ENCODE measurements around the gene NEMP2.
"Not testable (repeated sequence)": the region's sequence is repeated elsewhere in the genome, so short reads cannot be mapped to it uniquely, and the experiment has no call there.

NEMP2 gene

GRCh38 chr2:190499273-190499672, 35.2 kb downstream of the NEMP2 start:
- H3K36me3 ChIP-seq (ENCODE audit: insufficient read depth, low read length) = peaks cover 13% of the 10 kb centered on the region; the same call in 1 of the 2 replicates
- H3K9ac ChIP-seq (ENCODE audit: low read length) = no peak overlapping the region
- H3K4me2 ChIP-seq (ENCODE audit: low read length) = no peak overlapping the region
- no peaks in the 10 kb centered on the region for H3K9me3 ChIP-seq (ENCODE audit: low read length)
- H3K27me3 ChIP-seq (ENCODE audit: insufficient read depth, low read length) = no peaks in the 10 kb centered on the region
- no peaks in the 10 kb centered on the region for H3K4me1 ChIP-seq (ENCODE audit: insufficient read depth, low read length, severe bottlenecking)
- H3F3A ChIP-seq (ENCODE audit: insufficient read depth, low read length) = no peaks in the 10 kb centered on the region
- no peaks in the 10 kb centered on the region for H3K9me2 ChIP-seq (ENCODE audit: low read depth, low read length)
- H2AFZ ChIP-seq (ENCODE audit: low read length) = no peak overlapping the region
- no peaks in the 10 kb centered on the region for H3K79me2 ChIP-seq (ENCODE audit: insufficient read depth, low read length)
- no peak for TF ChIP-seq EZH2 (IDR thresholded peaks at IDR 0.05; ENCODE audit: borderline replicate concordance, low read length)
- no peak overlapping the region for H3K4me3 ChIP-seq (ENCODE audit: low read depth, low read length, poor library complexity, severe bottlenecking)
- H4K20me1 ChIP-seq (ENCODE audit: insufficient read depth, low read length) = no peaks in the 10 kb centered on the region
- no peak overlapping the region for H3K27ac ChIP-seq (ENCODE audit: low read depth, low read length, poor library complexity, severe bottlenecking)

DNA sequence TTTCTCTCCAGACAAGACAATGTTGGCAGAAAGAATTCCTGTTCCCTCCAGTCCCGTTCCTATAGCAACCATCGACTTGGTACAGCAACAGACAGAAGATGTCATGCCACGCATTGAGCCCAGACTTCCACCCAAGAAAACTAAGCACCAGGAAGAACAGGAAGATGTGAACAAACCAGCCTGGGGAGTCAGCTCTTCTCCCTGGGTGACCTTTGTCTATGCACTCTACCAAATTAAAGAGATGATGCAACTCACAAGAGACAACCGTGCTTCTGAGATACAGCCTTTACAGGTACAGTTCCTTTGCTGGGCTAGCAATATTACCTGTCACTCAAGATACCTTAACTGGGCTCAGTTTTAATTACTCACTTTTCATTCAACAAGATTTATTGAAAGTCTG, 37.1 kb downstream of the NEMP2 start:
- Histone ChIP-seq H3K9ac (ENCODE audit: low read length) (no peak overlapping the region), H3K27me3 (ENCODE audit: insufficient read depth, low read length) (no peaks in the 10 kb centered on the region), H3K4me2 (ENCODE audit: low read length) (no peak overlapping the region), H3K4me3 (ENCODE audit: low read depth, low read length, poor library complexity, severe bottlenecking) (no peak overlapping the region), H4K20me1 (ENCODE audit: insufficient read depth, low read length) (no peaks in the 10 kb centered on the region), H3K9me2 (ENCODE audit: low read depth, low read length) (no peaks in the 10 kb centered on the region), H3K36me3 (ENCODE audit: insufficient read depth, low read length) (peaks cover 3% of the 10 kb centered on the region; the same call in 1 of the 2 replicates), H2AFZ (ENCODE audit: low read length) (no peak overlapping the region), H3K79me2 (ENCODE audit: insufficient read depth, low read length) (no peaks in the 10 kb centered on the region), H3F3A (ENCODE audit: insufficient read depth, low read length) (no peaks in the 10 kb centered on the region), H3K9me3 (ENCODE audit: low read length) (no peaks in the 10 kb centered on the region), H3K27ac (ENCODE audit: low read depth, low read length, poor library complexity, severe bottlenecking) (no peak overlapping the region), H3K4me1 (ENCODE audit: insufficient read depth, low read length, severe bottlenecking) (no peaks in the 10 kb centered on the region)
- TF ChIP-seq CTCF (IDR thresholded peaks at IDR 0.05; ENCODE audit: low read length) (no peak), EZH2 (IDR thresholded peaks at IDR 0.05; ENCODE audit: borderline replicate concordance, low read length) (no peak)

- H3K9ac ChIP-seq (ENCODE audit: low read length); H3K9me2 ChIP-seq (ENCODE audit: low read depth, low read length); H3K4me1 ChIP-seq (ENCODE audit: insufficient read depth, low read length, severe bottlenecking); H3K4me2 ChIP-seq (ENCODE audit: low read length); H3K79me2 ChIP-seq (ENCODE audit: insufficient read depth, low read length); H3K27ac ChIP-seq (ENCODE audit: low read depth, low read length, poor library complexity, severe bottlenecking); H2AFZ ChIP-seq (ENCODE audit: low read length); H3K27me3 ChIP-seq (ENCODE audit: insufficient read depth, low read length); H3K9me3 ChIP-seq (ENCODE audit: low read length); H4K20me1 ChIP-seq (ENCODE audit: insufficient read depth, low read length); H3K4me3 ChIP-seq (ENCODE audit: low read depth, low read length, poor library complexity, severe bottlenecking); H3F3A ChIP-seq (ENCODE audit: insufficient read depth, low read length): not testable (repeated sequence)
- peaks cover 18% of the 10 kb centered on the region for H3K36me3 ChIP-seq (ENCODE audit: insufficient read depth, low read length)
Observed at GRCh38 chr2:190494600-190495227, 39.8 kb downstream of the NEMP2 start.

DNA sequence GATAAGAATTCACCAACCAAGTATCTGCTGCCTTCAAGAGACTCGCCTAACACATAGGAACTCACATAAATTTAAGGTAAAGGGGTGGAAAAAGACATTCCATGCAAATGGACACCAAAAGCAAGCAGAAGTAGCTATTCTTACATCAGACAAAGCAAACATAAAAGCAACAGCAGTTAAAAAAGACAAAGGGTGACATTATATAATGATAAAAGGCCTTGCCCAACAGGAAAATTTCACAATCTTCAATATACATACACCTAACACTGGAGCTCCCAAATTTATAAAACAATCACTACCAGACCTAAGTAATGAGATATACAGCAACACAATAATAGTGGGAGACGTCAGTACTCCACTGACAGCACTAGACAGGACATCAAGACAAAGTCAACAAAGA, 41.4 kb downstream of the NEMP2 start:
- Histone ChIP-seq H3F3A (ENCODE audit: insufficient read depth, low read length) (no peaks in the 10 kb centered on the region), H3K27ac (ENCODE audit: low read depth, low read length, poor library complexity, severe bottlenecking) (no peak overlapping the region), H3K27me3 (ENCODE audit: insufficient read depth, low read length) (no peaks in the 10 kb centered on the region), H3K4me3 (ENCODE audit: low read depth, low read length, poor library complexity, severe bottlenecking) (no peak overlapping the region), H3K79me2 (ENCODE audit: insufficient read depth, low read length) (no peaks in the 10 kb centered on the region), H3K9ac (ENCODE audit: low read length) (no peak overlapping the region), H3K4me1 (ENCODE audit: insufficient read depth, low read length, severe bottlenecking) (no peaks in the 10 kb centered on the region), H3K9me3 (ENCODE audit: low read length) (no peaks in the 10 kb centered on the region), H2AFZ (ENCODE audit: low read length) (no peak overlapping the region), H3K36me3 (ENCODE audit: insufficient read depth, low read length) (peaks cover 19% of the 10 kb centered on the region), H3K4me2 (ENCODE audit: low read length) (no peak overlapping the region), H3K9me2 (ENCODE audit: low read depth, low read length) (no peaks in the 10 kb centered on the region), H4K20me1 (ENCODE audit: insufficient read depth, low read length) (no peaks in the 10 kb centered on the region)
- no peak for TF ChIP-seq CTCF (IDR thresholded peaks at IDR 0.05; ENCODE audit: low read length)
- no peak for TF ChIP-seq EZH2 (IDR thresholded peaks at IDR 0.05; ENCODE audit: borderline replicate concordance, low read length)

Data from OCI-LY1 (cell line).